ENCODE data around the gene ITPR1. TPM values are rescaled to one million over a fixed set of nuclear protein-coding genes. Genes with fewer than 3 reads are reported as not detected.

The ITPR1 gene
- total RNA-seq, 1 experiment from 2014 or later: 36.4 TPM

GRCh38 chr3:4509043-4509442, 15.9 kb downstream of the ITPR1 start:
- DNase-seq (ENCODE audit: low read depth): no peak

GRCh38 chr3:4509983-4510755, 17.0 kb downstream of the ITPR1 start:
- DNase-seq (ENCODE audit: low read depth): no peak

GRCh38 chr3:4511491-4512262, 18.5 kb downstream of the ITPR1 start:
- no peak for DNase-seq (ENCODE audit: low read depth)

- DNase-seq (ENCODE audit: low read depth): no peak
Observed at GRCh38 chr3:4512895-4513616, 19.9 kb downstream of the ITPR1 start.

- DNase-seq (ENCODE audit: low read depth): no peak
Observed at GRCh38 chr3:4514321-4514720, 21.2 kb downstream of the ITPR1 start.

GRCh38 chr3:4514916-4515315, 21.8 kb downstream of the ITPR1 start:
- DNase-seq (ENCODE audit: low read depth): no peak

- DNase-seq (ENCODE audit: low read depth): no peak
Observed at GRCh38 chr3:4515916-4516579, 22.9 kb downstream of the ITPR1 start.

- DNase-seq (ENCODE audit: low read depth): no peak
Observed at GRCh38 chr3:4517093-4517492, 23.9 kb downstream of the ITPR1 start.

- no peak for DNase-seq (ENCODE audit: low read depth)
Observed at GRCh38 chr3:4517643-4518311, 24.6 kb downstream of the ITPR1 start.

- no peak for DNase-seq (ENCODE audit: low read depth)
Observed at GRCh38 chr3:4520033-4520816, 27.1 kb downstream of the ITPR1 start.

GRCh38 chr3:4522947-4523346, 29.8 kb downstream of the ITPR1 start:
- DNase-seq (ENCODE audit: low read depth): no peak

- no peak for DNase-seq (ENCODE audit: low read depth)
Observed at GRCh38 chr3:4523710-4524698, 30.9 kb downstream of the ITPR1 start.

GRCh38 chr3:4525560-4526223, 32.5 kb downstream of the ITPR1 start:
- no peak for DNase-seq (ENCODE audit: low read depth)

GRCh38 chr3:4528320-4528719, 35.2 kb downstream of the ITPR1 start:
- DNase-seq (ENCODE audit: low read depth): no peak

- DNase-seq (ENCODE audit: low read depth): no peak
Observed at GRCh38 chr3:4528819-4529600, 35.9 kb downstream of the ITPR1 start.

GRCh38 chr3:4529876-4530588, 36.9 kb downstream of the ITPR1 start:
- no peak for DNase-seq (ENCODE audit: low read depth)

- DNase-seq (ENCODE audit: low read depth): peak; percentile 68
Observed at GRCh38 chr3:4531478-4532025, 38.4 kb downstream of the ITPR1 start.
